Pons (tissue), 1 donor: ENCODE measurements around the gene ALOX12.
A peak's percentile ranks its signal among the peaks of the same experiment; 100 is the strongest.

ENCODE experiments used
- DNase-seq: peaks from one replicate; pipeline ENCODE4 v3.0.0-alpha.2; 2016; ENCODE audit warnings: low spot score

The ALOX12 gene

GRCh38 chr17:7022781-7023571 is 27.1 kb downstream of the ALOX12 start, which contains the start of gene BCL6B:
BCL6B (plus strand) TSS chr17:7023050; CDS start chr17:7023672, 622 bp downstream.
- DNase-seq: no peak

- DNase-seq: peak; percentile 59
These were observed 27.9 kb downstream of the ALOX12 start for GRCh38 chr17:7023576-7024401.

- no peak for DNase-seq
These were observed 28.5 kb downstream of the ALOX12 start for GRCh38 chr17:7024402-7024785.

- DNase-seq: no peak
These were observed 29.4 kb downstream of the ALOX12 start for GRCh38 chr17:7025245-7025644.

- no peak for DNase-seq
These were observed 30.7 kb downstream of the ALOX12 start for GRCh38 chr17:7026471-7027115.

GRCh38 chr17:7027335-7027734 is 31.5 kb downstream of the ALOX12 start:
- DNase-seq: no peak

GRCh38 chr17:7029096-7029495 is 33.2 kb downstream of the ALOX12 start:
- no peak for DNase-seq

- no peak for DNase-seq
These were observed 33.8 kb downstream of the ALOX12 start for GRCh38 chr17:7029659-7030058.

- no peak for DNase-seq
These were observed 39.2 kb downstream of the ALOX12 start for GRCh38 chr17:7034955-7035590.

- DNase-seq: peak; percentile 90
These were observed 39.9 kb downstream of the ALOX12 start, which contains the start of gene SLC16A13 for GRCh38 chr17:7035591-7036368. SLC16A13 (plus strand) TSS chr17:7036015; CDS start chr17:7036383, 368 bp downstream.

GRCh38 chr17:7038025-7038862 is 42.4 kb downstream of the ALOX12 start:
- no peak for DNase-seq

GRCh38 chr17:7039832-7040231 is 44.0 kb downstream of the ALOX12 start:
- no peak for DNase-seq

GRCh38 chr17:7041607-7042500 is 46.0 kb downstream of the ALOX12 start:
- DNase-seq: no peak

- no peak for DNase-seq
These were observed 46.8 kb downstream of the ALOX12 start for GRCh38 chr17:7042501-7043181.

GRCh38 chr17:7043182-7043496 is 47.3 kb downstream of the ALOX12 start:
- DNase-seq: no peak

GRCh38 chr17:7043497-7044198 is 47.8 kb downstream of the ALOX12 start, which contains the start of gene SLC16A11:
SLC16A11 (minus strand) TSS chr17:7044092; CDS start chr17:7043513, 579 bp downstream.
- DNase-seq: no peak

- peak; percentile 86 for DNase-seq
These were observed 49.8 kb downstream of the ALOX12 start for GRCh38 chr17:7045492-7046126.
